ENCODE results near the gene KRT4. TPM values are rescaled to one million over a fixed set of nuclear protein-coding genes. Genes with fewer than 3 reads are reported as not detected.

KRT4 gene
- total and polyA plus RNA-seq, 2 experiments from 2014 or later = not detected

GRCh38 chr12:52815676-52816588, 2.0 kb upstream of the KRT4 start:
- no peak for ATAC-seq
- no peak overlapping the region for H3K27ac Mint-ChIP-seq
- no peak overlapping the region for H3K4me3 Mint-ChIP-seq
- no peaks in the 10 kb centered on the region for H3K4me1 ChIP-seq (ENCODE audit: insufficient read depth)
- H2AFZ ChIP-seq = no peak overlapping the region
- H3F3A ChIP-seq (replicated peaks; ENCODE audit: low read depth) = no peaks in the 10 kb centered on the region
- no peaks in the 10 kb centered on the region for H3K9me2 ChIP-seq (ENCODE audit: insufficient read depth)
- peaks cover 4% of the 10 kb centered on the region for H3K27me3 Mint-ChIP-seq (ENCODE audit: insufficient read depth, low read depth, poor library complexity)
- H3K9me3 Mint-ChIP-seq = no peaks in the 10 kb centered on the region
- H3K36me3 Mint-ChIP-seq (ENCODE audit: low read depth) = no peaks in the 10 kb centered on the region
- H4K20me1 ChIP-seq (replicated peaks; ENCODE audit: insufficient read depth) = no peaks in the 10 kb centered on the region
- DNase-seq (ENCODE audit: low spot score) = no peak
- TF ChIP-seq EZH2phosphoT487 (IDR thresholded peaks at IDR 0.05; ENCODE audit: unreplicated experiment) = no peak
- no peak for TF ChIP-seq CREB1 (CRISPR knock-in tag; IDR thresholded peaks at IDR 0.05; ENCODE audit: low read depth)
- TF ChIP-seq ZNF114 (CRISPR knock-in tag; IDR thresholded peaks at IDR 0.05) = no peak
- no peak for TF ChIP-seq STAT1 (IDR thresholded peaks at IDR 0.05; ENCODE audit: unreplicated experiment)
- TF ChIP-seq ZNF331 (CRISPR knock-in tag; IDR thresholded peaks at IDR 0.05; ENCODE audit: low read depth) = no peak
- TF ChIP-seq, protein P1, sequence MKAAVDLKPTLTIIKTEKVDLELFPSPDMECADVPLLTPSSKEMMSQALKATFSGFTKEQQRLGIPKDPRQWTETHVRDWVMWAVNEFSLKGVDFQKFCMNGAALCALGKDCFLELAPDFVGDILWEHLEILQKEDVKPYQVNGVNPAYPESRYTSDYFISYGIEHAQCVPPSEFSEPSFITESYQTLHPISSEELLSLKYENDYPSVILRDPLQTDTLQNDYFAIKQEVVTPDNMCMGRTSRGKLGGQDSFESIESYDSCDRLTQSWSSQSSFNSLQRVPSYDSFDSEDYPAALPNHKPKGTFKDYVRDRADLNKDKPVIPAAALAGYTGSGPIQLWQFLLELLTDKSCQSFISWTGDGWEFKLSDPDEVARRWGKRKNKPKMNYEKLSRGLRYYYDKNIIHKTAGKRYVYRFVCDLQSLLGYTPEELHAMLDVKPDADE (IDR thresholded peaks at IDR 0.05) = no peak
- TF ChIP-seq ZNF462 (CRISPR knock-in tag; IDR thresholded peaks at IDR 0.05) = no peak
- TF ChIP-seq, protein P2, sequence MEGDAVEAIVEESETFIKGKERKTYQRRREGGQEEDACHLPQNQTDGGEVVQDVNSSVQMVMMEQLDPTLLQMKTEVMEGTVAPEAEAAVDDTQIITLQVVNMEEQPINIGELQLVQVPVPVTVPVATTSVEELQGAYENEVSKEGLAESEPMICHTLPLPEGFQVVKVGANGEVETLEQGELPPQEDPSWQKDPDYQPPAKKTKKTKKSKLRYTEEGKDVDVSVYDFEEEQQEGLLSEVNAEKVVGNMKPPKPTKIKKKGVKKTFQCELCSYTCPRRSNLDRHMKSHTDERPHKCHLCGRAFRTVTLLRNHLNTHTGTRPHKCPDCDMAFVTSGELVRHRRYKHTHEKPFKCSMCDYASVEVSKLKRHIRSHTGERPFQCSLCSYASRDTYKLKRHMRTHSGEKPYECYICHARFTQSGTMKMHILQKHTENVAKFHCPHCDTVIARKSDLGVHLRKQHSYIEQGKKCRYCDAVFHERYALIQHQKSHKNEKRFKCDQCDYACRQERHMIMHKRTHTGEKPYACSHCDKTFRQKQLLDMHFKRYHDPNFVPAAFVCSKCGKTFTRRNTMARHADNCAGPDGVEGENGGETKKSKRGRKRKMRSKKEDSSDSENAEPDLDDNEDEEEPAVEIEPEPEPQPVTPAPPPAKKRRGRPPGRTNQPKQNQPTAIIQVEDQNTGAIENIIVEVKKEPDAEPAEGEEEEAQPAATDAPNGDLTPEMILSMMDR (conservative IDR thresholded peaks at IDR 0.05; ENCODE audit: low read depth in 2 of 2) = no peak
- H3K4me2 ChIP-seq = no peak overlapping the region
- no peak overlapping the region for H3K4me3 ChIP-seq
- H3K36me3 ChIP-seq (ENCODE audit: insufficient read depth) = no peaks in the 10 kb centered on the region
- no peaks in the 10 kb centered on the region for H3K4me1 Mint-ChIP-seq
- no peaks in the 10 kb centered on the region for H3K79me2 ChIP-seq (replicated peaks; ENCODE audit: insufficient read depth)
- H3K27me3 ChIP-seq (ENCODE audit: insufficient read depth) = no peaks in the 10 kb centered on the region
- no peak overlapping the region for H3K27ac ChIP-seq (ENCODE audit: low read depth)
